HepG2 (cell line): ENCODE results near the gene PRR35. TPM values are rescaled to one million over a fixed set of nuclear protein-coding genes. Genes with fewer than 3 reads are reported as not detected.
A peak's percentile ranks its signal among the peaks of the same experiment; 100 is the strongest.

Experiments used
- ATAC-seq: fragments of 200-7000 bp; cut with Tn5 transposase; 3 replicates; pipeline ENCODE4 v1.9.1; 2020; ENCODE audit warnings: mild to moderate bottlenecking, moderate library complexity
- BruUV-seq: library from RNA; stranded (reverse); fragments of 400-500 nt; replicated peaks from 2 replicates; lab custom pipeline; 2021; lab: Mats Ljungman, UMichigan
- CTCF ChIA-PET: fragments of 300-600 bp; formaldehyde crosslinking; extraction: SDS; loops from one replicate; lab custom pipeline; 2021; ENCODE audit warnings: low total read pairs, inconsistent platforms, low intra/inter-chr PET ratio; lab: Yijun Ruan, JAX
- POLR2A ChIA-PET: fragments of 350-600 bp; sonication (Branson Sonifier 250); formaldehyde crosslinking; loops from one replicate; lab custom pipeline; 2020; ENCODE audit warnings: antibody characterized with exemption, inconsistent platforms; lab: Yijun Ruan, JAX
- DNase-seq: peaks from one replicate; pipeline ENCODE4 v3.0.0-alpha.2; 2015; ENCODE audit warnings: low spot score
- FAIRE-seq: peaks from 3 replicates; lab custom pipeline; 2011; peaks lifted over from hg19 to GRCh38; lab: Jason Lieb, UNC
- H2AFZ ChIP-seq: one replicate; pipeline ENCODE4 v1.6.1; 2011; ENCODE audit warnings: low read length, inconsistent platforms
- H3K27ac ChIP-seq: fragments of 300-600 bp; 3 replicates; pipeline ENCODE4 v1.8.0; 2011; ENCODE audit warnings: mixed run types, mild to moderate bottlenecking, mixed read lengths, low read length, inconsistent platforms; ENCODE audit not compliant: insufficient read depth; ENCODE audit errors: extremely low read length
- H3K27me3 ChIP-seq, 2 experiments: fragments of 200-600 bp in 1 of 2; 2 replicates in 1 of 2; 3 replicates in 1 of 2; pipeline versions ENCODE4 v1.6.0 to v1.8.0; 2011; ENCODE audit warnings: low read length in 2 of 2, mild to moderate bottlenecking in 2 of 2, moderate library complexity in 2 of 2, inconsistent platforms in 1 of 2; ENCODE audit not compliant: insufficient read depth in 2 of 2, control insufficient read depth in 1 of 2
- H3K36me3 ChIP-seq, 2 experiments: fragments of 200-600 bp in 1 of 2; replicated peaks in 1 of 2; 2 replicates in 1 of 2; 3 replicates in 1 of 2; pipeline versions ENCODE4 v1.5.1 to v1.8.0; 2011; ENCODE audit warnings: low read length in 2 of 2, inconsistent platforms in 1 of 2; ENCODE audit not compliant: insufficient read depth in 2 of 2, control insufficient read depth in 1 of 2
- H3K4me1 ChIP-seq: 2 replicates; pipeline ENCODE4 v1.5.1; 2012; ENCODE audit warnings: low read length, inconsistent platforms; ENCODE audit not compliant: insufficient read depth
- H3K4me2 ChIP-seq: 2 replicates; pipeline ENCODE4 v1.6.0; 2011; ENCODE audit warnings: low read depth, low read length, inconsistent platforms
- H3K4me3 ChIP-seq, 3 experiments: fragments of 200-600 bp in 1 of 3; sonication (generic), shearing (Covaris generic) in 1 of 3; replicated peaks in 1 of 3; 2 replicates each; pipeline ENCODE4 v1.5.1; 2011 to 2016; ENCODE audit warnings: low read length in 3 of 3, inconsistent platforms in 2 of 3, low read depth in 2 of 3, mild to moderate bottlenecking in 2 of 3, control low read depth in 1 of 3, mixed read lengths in 1 of 3; ENCODE audit not compliant: insufficient read depth in 1 of 3
- H3K79me2 ChIP-seq: one replicate; pipeline ENCODE4 v1.6.1; 2011; ENCODE audit warnings: low read length, inconsistent platforms; ENCODE audit not compliant: insufficient read depth
- H3K9ac ChIP-seq: 2 replicates; pipeline ENCODE4 v1.6.0; 2011; ENCODE audit warnings: mild to moderate bottlenecking, low read depth, low read length, inconsistent platforms; ENCODE audit not compliant: insufficient read depth
- H3K9me3 ChIP-seq: 2 replicates; pipeline ENCODE4 v1.5.1; 2012; ENCODE audit warnings: mild to moderate bottlenecking, low read length
- H4K20me1 ChIP-seq: 2 replicates; pipeline ENCODE4 v1.6.0; 2011; ENCODE audit warnings: inconsistent platforms, mild to moderate bottlenecking, low read length, moderate library complexity; ENCODE audit not compliant: insufficient read depth
- AGO2 ChIP-seq: fragments of 200-400 bp; formaldehyde crosslinking; optimal IDR thresholded peaks from 2 replicates; pipeline ENCODE3; 2017; ENCODE audit warnings: mild to moderate bottlenecking, low read depth, low read length, moderate library complexity
- ZNF329 ChIP-seq: sonication (generic); formaldehyde crosslinking; IDR thresholded peaks from 2 replicates; pipeline ENCODE4 v1.9.0; 2021; ENCODE audit warnings: low read depth, mild to moderate bottlenecking, missing genetic modification reagents
- ZNF878 ChIP-seq: sonication (generic); formaldehyde crosslinking; IDR thresholded peaks from 2 replicates; pipeline ENCODE4 v1.8.1; 2023; ENCODE audit warnings: mild to moderate bottlenecking, missing genetic modification reagents, moderate library complexity
- WGBS: methylation state at CpG from one replicate; pipeline ENCODE4 v1.1.6; 2017; ENCODE audit warnings: low lambda C conversion rate; 5-methylcytosine and 5-hydroxymethylcytosine counted together
- in situ Hi-C: cut with HindIII; loops from 2 replicates; pipeline ENCODE4 v1.10.0; 2017; ENCODE audit warnings: low pct_unique_long_range_greater_than_20kb; ENCODE audit not compliant: extremely low pct_ligation_motif_present
- intact Hi-C: fragments of 100-400 bp; cut with micrococcal nuclease; formaldehyde crosslinking; loops from one replicate; pipeline ENCODE4 v1.10.0; 2022; ENCODE audit not compliant: unreplicated experiment
- polyA plus RNA-seq, 8 experiments: library from polyadenylated mRNA; depleted of rRNA in 3 of 8; stranded (reverse) in 7 of 8; unstranded in 1 of 8; fragments of >200 nt; fragmentation: Illumina TruSeq in 4 of 8; extraction: Trizol in 4 of 8; gene quantifications; 2 replicates each; pipeline versions ENCODE4 v1.2.1 to v1.2.3, GENCODE V29; 2011 to 2016; ENCODE audit warnings: low read depth in 4 of 8, missing spikeins in 1 of 8, mixed read lengths in 1 of 8; ENCODE audit not compliant: insufficient read depth in 1 of 8
- total RNA-seq, 5 experiments: library from RNA; depleted of rRNA; stranded (reverse); fragments of >200 nt; fragmentation: Illumina TruSeq; extraction: Trizol; gene quantifications; 2 replicates each; pipeline ENCODE4 v1.2.3, GENCODE V29; 2016; ENCODE audit warnings: low read depth in 1 of 5

The PRR35 gene
- total and polyA plus RNA-seq, 2 of the 13 experiments (the other 11 are each of a cell fraction or from before 2014, with no cell fraction given): 0.07 to 0.16 TPM

DNA sequence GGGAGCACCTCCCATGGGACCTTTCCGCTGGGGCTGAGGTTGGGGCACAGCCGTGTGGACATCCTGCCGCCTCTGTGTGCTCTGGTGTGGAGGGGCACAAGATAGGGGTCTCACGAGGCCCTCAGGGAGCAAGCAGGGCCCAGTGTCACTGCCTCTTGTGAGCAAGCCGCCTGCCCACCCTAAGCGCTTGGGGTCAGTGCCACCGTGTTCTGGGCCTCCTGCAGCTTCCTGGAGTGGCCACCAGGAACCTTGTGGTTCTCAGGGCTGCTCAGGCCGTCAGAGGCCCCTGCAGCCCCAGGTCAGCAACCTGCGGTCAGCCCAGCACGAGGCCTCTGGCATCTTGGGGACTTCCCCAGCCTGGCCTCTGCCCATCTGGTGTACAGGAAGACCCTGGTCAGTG is 46.2 kb upstream of the PRR35 start:
- in situ Hi-C loops: no loop called here

DNA sequence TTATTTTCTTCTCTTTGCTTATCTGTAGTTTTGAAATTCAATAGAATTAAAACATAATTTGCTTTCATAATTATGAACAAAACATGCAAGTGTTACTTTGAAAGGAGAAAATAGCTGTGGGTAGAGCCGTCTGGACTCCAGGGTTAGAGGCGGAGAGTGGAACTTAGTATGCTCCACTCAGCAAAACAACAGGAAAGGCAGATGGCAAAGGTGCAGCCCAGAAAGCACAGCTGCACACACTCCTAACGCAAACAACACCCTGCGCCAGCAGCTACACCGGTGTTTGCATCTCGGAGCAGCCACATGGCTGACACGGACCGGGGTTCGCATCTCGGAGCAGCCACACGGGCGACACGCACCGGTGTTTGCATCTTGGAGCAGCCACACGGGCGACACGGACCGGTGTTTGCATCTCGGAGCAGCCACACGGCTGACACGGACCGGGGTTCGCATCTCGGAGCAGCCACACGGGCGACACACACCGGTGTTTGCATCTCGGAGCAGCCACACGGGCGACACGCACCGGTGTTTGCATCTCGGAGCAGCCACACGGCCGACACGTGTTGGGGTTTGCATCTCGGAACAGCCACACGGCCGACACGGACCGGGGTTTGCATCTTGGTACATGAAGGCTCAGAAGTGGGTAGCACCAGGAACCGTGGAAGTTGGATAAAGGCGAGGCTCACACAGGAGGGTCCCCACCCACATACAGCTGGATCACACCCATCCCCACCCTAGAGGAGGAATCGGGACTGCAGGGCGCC is 44.8 kb upstream of the PRR35 start:
- BruUV-seq: no TSS peak
- H4K20me1 ChIP-seq: no peaks in the 10 kb centered on the region
- FAIRE-seq: no peak
- no peaks in the 10 kb centered on the region for H3K27me3 ChIP-seq
- no peak overlapping the region for H2AFZ ChIP-seq
- no peak overlapping the region for H3K4me3 ChIP-seq
- in situ Hi-C loops: no loop called here
- TF ChIP-seq ZNF878 (no peak), AGO2 (peak; percentile 45)
- no peak overlapping the region for H3K4me2 ChIP-seq
- POLR2A ChIA-PET: no interaction called here
- no peak overlapping the region for H3K9ac ChIP-seq
- no peak for DNase-seq
- CTCF ChIA-PET: no interaction called here
- H3K4me1 ChIP-seq: peaks cover under 1% of the 10 kb centered on the region
- no peak for ATAC-seq
- intact Hi-C loops: no loop called here
- no peaks in the 10 kb centered on the region for H3K9me3 ChIP-seq
- no peak overlapping the region for H3K27ac ChIP-seq
- H3K36me3 ChIP-seq: peaks cover 25 to 66% of the 10 kb centered on the region in 2 experiments; a peak in 4 of 5 replicates
- no peaks in the 10 kb centered on the region for H3K79me2 ChIP-seq
- 98% methylated on average over 5 of the region's 45 CpGs for WGBS

More for the DNA sequence above, 46.2 kb upstream of the PRR35 start:
- H3K27me3 ChIP-seq: no peaks in the 10 kb centered on the region
- H3K4me2 ChIP-seq: no peak overlapping the region
- H3K9me3 ChIP-seq: no peaks in the 10 kb centered on the region
- POLR2A ChIA-PET: interaction anchor here (1.9 kb wide), 1 partner anchor 13 kb away, joined by 9 read pairs; the partner anchor contains the start of gene CAPN15
- BruUV-seq: no TSS peak
- peaks cover 14% of the 10 kb centered on the region for H3K4me1 ChIP-seq
- DNase-seq (no peak), ATAC-seq (no peak), FAIRE-seq (no peak)
- 100% methylated on average over 1 of the region's 10 CpGs for WGBS
- TF ChIP-seq AGO2 (peak; percentile 49), ZNF329 (CRISPR knock-in tag) (no peak)
- peaks cover 14 to 52% of the 10 kb centered on the region in 2 experiments; a peak in 4 of 5 replicates for H3K36me3 ChIP-seq
- no peak overlapping the region for H3K27ac ChIP-seq
- no peak overlapping the region for H3K9ac ChIP-seq
- no peak overlapping the region for H2AFZ ChIP-seq
- CTCF ChIA-PET: no interaction called here
- H3K79me2 ChIP-seq: no peaks in the 10 kb centered on the region
- intact Hi-C loops: no loop called here
- H3K4me3 ChIP-seq: no peak overlapping the region
- no peaks in the 10 kb centered on the region for H4K20me1 ChIP-seq
